SK-N-SH (cell line): ENCODE results near the gene CSRP3. TPM values are rescaled to one million over a fixed set of nuclear protein-coding genes. Genes with fewer than 3 reads are reported as not detected.

Experiments
- CTCF ChIA-PET: fragments of 300-600, 350-600 bp; formaldehyde crosslinking; extraction: SDS; loops from one replicate; lab custom pipeline; 2021; lab: Yijun Ruan, JAX
- POLR2A ChIA-PET: fragments of 350-600 bp; sonication (Branson Sonifier 250); formaldehyde crosslinking; extraction: SDS; loops from one replicate; lab custom pipeline; 2020; ENCODE audit warnings: antibody characterized with exemption, inconsistent platforms; lab: Yijun Ruan, JAX
- DNase-seq: peaks from one replicate; pipeline ENCODE4 v3.0.0; 2012
- H2AFZ ChIP-seq: fragments of 200-600 bp; sonication (generic); 2 replicates; pipeline ENCODE4 v1.8.1; 2016; ENCODE audit warnings: antibody characterized with exemption, mild to moderate bottlenecking, low read depth
- H3F3A ChIP-seq: fragments of 200-600 bp; sonication (generic); replicated peaks from 2 replicates; pipeline ENCODE3; 2016; ENCODE audit warnings: antibody characterized with exemption, mild to moderate bottlenecking; ENCODE audit not compliant: insufficient read depth
- H3K27ac ChIP-seq, 2 experiments: fragments of 200-500 bp in 1 of 2; fragments of 200-600 bp in 1 of 2; sonication (Bioruptor generic) in 1 of 2; sonication (generic), shearing (Covaris generic) in 1 of 2; 2 replicates each; pipeline versions ENCODE4 v1.5.1 to v1.6.1; 2014 to 2016; ENCODE audit warnings: low read depth in 2 of 2, inconsistent platforms in 1 of 2, low read length in 1 of 2, mild to moderate bottlenecking in 1 of 2, mixed read lengths in 1 of 2
- H3K27me3 ChIP-seq: fragments of 200-600 bp; sonication (generic), shearing (Covaris generic); 2 replicates; pipeline ENCODE4 v1.6.1; 2016; ENCODE audit warnings: mixed run types; ENCODE audit not compliant: insufficient read depth
- H3K36me3 ChIP-seq, 2 experiments: fragments of 200-500 bp in 1 of 2; fragments of 200-600 bp in 1 of 2; sonication (Bioruptor generic) in 1 of 2; sonication (generic) in 1 of 2; replicated peaks in 1 of 2; 2 replicates each; pipeline versions ENCODE3 to v1.5.1; 2014 to 2016; ENCODE audit warnings: low read length in 1 of 2, mild to moderate bottlenecking in 1 of 2; ENCODE audit not compliant: insufficient read depth in 2 of 2, control insufficient read depth in 1 of 2
- H3K4me1 ChIP-seq, 2 experiments: fragments of 200-500 bp in 1 of 2; fragments of 200-600 bp in 1 of 2; sonication (Bioruptor generic) in 1 of 2; sonication (generic), shearing (Covaris generic) in 1 of 2; 2 replicates each; pipeline versions ENCODE4 v1.5.1 to v1.6.1; 2014 to 2016; ENCODE audit warnings: low read depth in 1 of 2, low read length in 1 of 2, mixed run types in 1 of 2; ENCODE audit not compliant: insufficient read depth in 2 of 2, control insufficient read depth in 1 of 2
- H3K4me2 ChIP-seq: fragments of 200-600 bp; sonication (generic), shearing (Covaris generic); 2 replicates; pipeline ENCODE4 v1.6.1; 2017; ENCODE audit warnings: mixed run types
- H3K4me3 ChIP-seq, 2 experiments: fragments of 200-500 bp in 1 of 2; fragments of 200-600 bp in 1 of 2; sonication (Bioruptor generic) in 1 of 2; sonication (generic), shearing (Covaris generic) in 1 of 2; 2 replicates each; pipeline versions ENCODE4 v1.5.1 to v1.8.1; 2014 to 2016; ENCODE audit warnings: low read depth in 2 of 2, inconsistent platforms in 1 of 2, low read length in 1 of 2, mild to moderate bottlenecking in 1 of 2, mixed read lengths in 1 of 2, moderate library complexity in 1 of 2
- H3K79me2 ChIP-seq: fragments of 200-600 bp; sonication (generic); 2 replicates; pipeline ENCODE4 v1.8.1; 2017; ENCODE audit warnings: mild to moderate bottlenecking; ENCODE audit not compliant: insufficient read depth
- H3K9ac ChIP-seq: fragments of 200-600 bp; sonication (generic); 2 replicates; pipeline ENCODE4 v1.6.1; 2017; ENCODE audit warnings: mixed run types
- H3K9me2 ChIP-seq: fragments of 200-600 bp; sonication (generic); 2 replicates; pipeline ENCODE4 v1.6.1; 2017; ENCODE audit warnings: mixed run types
- H3K9me3 ChIP-seq: fragments of 200-600 bp; sonication (generic); 2 replicates; pipeline ENCODE4 v1.6.1; 2017; ENCODE audit warnings: mixed run types, mild to moderate bottlenecking, moderate library complexity
- H4K20me1 ChIP-seq: fragments of 200-600 bp; sonication (generic); 2 replicates; pipeline ENCODE4 v1.6.1; 2017; ENCODE audit warnings: mild to moderate bottlenecking, mixed run types; ENCODE audit not compliant: insufficient read depth
- CTCF ChIP-seq: fragments of 200-600 bp; sonication (generic); IDR thresholded peaks from 2 replicates; pipeline ENCODE4 v1.6.1; 2017; ENCODE audit warnings: antibody characterized with exemption, mild to moderate bottlenecking, moderate library complexity
- ELF1 ChIP-seq: IDR thresholded peaks from 2 replicates; pipeline ENCODE4 v1.4.0; 2012
- EP300 ChIP-seq, 2 experiments: IDR thresholded peaks; 2 replicates each; pipeline versions ENCODE4 v1.4.0 to v1.6.1; 2012; ENCODE audit warnings: borderline replicate concordance in 1 of 2, low read depth in 1 of 2, low read length in 1 of 2
- EZH2phosphoT487 ChIP-seq: fragments of 200-600 bp; sonication (generic); IDR thresholded peaks from 2 replicates; pipeline ENCODE4 v1.6.1; 2017; ENCODE audit warnings: low read depth, mixed run types, mild to moderate bottlenecking, antibody characterized with exemption, moderate library complexity, borderline replicate concordance
- FOXJ3 ChIP-seq: sonication (generic); formaldehyde crosslinking; IDR thresholded peaks from 2 replicates; pipeline ENCODE4 v1.5.1; 2020; ENCODE audit warnings: mild to moderate bottlenecking, missing genetic modification reagents
- FOXM1 ChIP-seq: IDR thresholded peaks from 2 replicates; pipeline ENCODE4 v1.4.0; 2012; ENCODE audit warnings: low read depth, mild to moderate bottlenecking
- GABPA ChIP-seq: IDR thresholded peaks from 2 replicates; pipeline ENCODE4 v1.4.0; 2012; ENCODE audit warnings: low read depth, mild to moderate bottlenecking
- GATA2 ChIP-seq: sonication (generic); formaldehyde crosslinking; IDR thresholded peaks from 2 replicates; pipeline ENCODE4 v1.5.0; 2020; ENCODE audit warnings: mild to moderate bottlenecking, missing genetic modification reagents
- JUND ChIP-seq: IDR thresholded peaks from 2 replicates; pipeline ENCODE4 v1.4.0; 2012
- MAX ChIP-seq: IDR thresholded peaks from 2 replicates; pipeline ENCODE4 v1.4.0; 2012; ENCODE audit warnings: low read depth
- MEF2A ChIP-seq: IDR thresholded peaks from 2 replicates; pipeline ENCODE4 v1.4.0; 2012; ENCODE audit warnings: low read depth, borderline replicate concordance
- MXI1 ChIP-seq: IDR thresholded peaks from 2 replicates; pipeline ENCODE4 v1.6.1; 2012; ENCODE audit warnings: mild to moderate bottlenecking, low read depth, low read length, improper control_type of control experiment
- NFIC ChIP-seq: IDR thresholded peaks from 2 replicates; pipeline ENCODE4 v1.4.0; 2012; ENCODE audit warnings: borderline replicate concordance
- POLR2AphosphoS5 ChIP-seq: IDR thresholded peaks from 2 replicates; pipeline ENCODE4 v1.6.1; 2012; ENCODE audit warnings: low read depth, low read length
- RAD21 ChIP-seq: IDR thresholded peaks from 2 replicates; pipeline ENCODE4 v1.6.1; 2012; ENCODE audit warnings: mild to moderate bottlenecking, low read length
- RXRA ChIP-seq: IDR thresholded peaks from 2 replicates; pipeline ENCODE4 v1.4.0; 2012; ENCODE audit warnings: low read depth, mild to moderate bottlenecking, borderline replicate concordance
- SIN3A ChIP-seq: IDR thresholded peaks from 2 replicates; pipeline ENCODE4 v1.6.1; 2012; ENCODE audit warnings: low read depth, mild to moderate bottlenecking, low read length, moderate library complexity, borderline replicate concordance
- USF1 ChIP-seq: IDR thresholded peaks from 2 replicates; pipeline ENCODE4 v1.4.0; 2012; ENCODE audit warnings: low read depth, borderline replicate concordance
- USF2 ChIP-seq: fragments of 150-350 bp; IDR thresholded peaks from 2 replicates; pipeline ENCODE4 v1.6.1; 2017; ENCODE audit warnings: antibody characterized with exemption, low read length, low read depth, borderline replicate concordance
- YY1 ChIP-seq: IDR thresholded peaks from 2 replicates; pipeline ENCODE4 v1.4.0; 2012; ENCODE audit warnings: low read depth, mild to moderate bottlenecking
- WGBS: methylation state at CpG from one replicate; pipeline ENCODE4 v1.1.6; 2017; ENCODE audit warnings: low lambda C conversion rate; 5-methylcytosine and 5-hydroxymethylcytosine counted together
- polyA plus RNA-seq, 3 experiments: library from polyadenylated mRNA; depleted of rRNA; stranded (reverse); fragments of >200 nt; gene quantifications; 2 replicates each; pipeline ENCODE4 v1.2.3, GENCODE V29; 2012
- TF ChIP-seq, protein P1 (sequence below): IDR thresholded peaks from 2 replicates; pipeline ENCODE4 v1.6.1; 2012; ENCODE audit warnings: mild to moderate bottlenecking, low read depth, low read length, moderate library complexity

CSRP3 gene
- polyA plus RNA-seq, 1 of the 3 experiments (the other 2 are of a cell fraction): not detected

- H3K27me3 ChIP-seq: no peaks in the 10 kb centered on the region
- no peak overlapping the region for H3K4me3 ChIP-seq
- WGBS: 76% methylated on average over 5 of the region's 5 CpGs
- H3K9ac ChIP-seq: no peak overlapping the region
- H3K9me2 ChIP-seq: no peaks in the 10 kb centered on the region
- no peaks in the 10 kb centered on the region for H4K20me1 ChIP-seq
- peaks cover 0 to 21% of the 10 kb centered on the region in 2 experiments for H3K36me3 ChIP-seq
- POLR2A ChIA-PET: no interaction called here
- H3K27ac ChIP-seq: no peak overlapping the region
- no peak for TF ChIP-seq POLR2AphosphoS5
- no peak for TF ChIP-seq SIN3A
- TF ChIP-seq ELF1: no peak
- TF ChIP-seq JUND: no peak
- TF ChIP-seq, protein P1, sequence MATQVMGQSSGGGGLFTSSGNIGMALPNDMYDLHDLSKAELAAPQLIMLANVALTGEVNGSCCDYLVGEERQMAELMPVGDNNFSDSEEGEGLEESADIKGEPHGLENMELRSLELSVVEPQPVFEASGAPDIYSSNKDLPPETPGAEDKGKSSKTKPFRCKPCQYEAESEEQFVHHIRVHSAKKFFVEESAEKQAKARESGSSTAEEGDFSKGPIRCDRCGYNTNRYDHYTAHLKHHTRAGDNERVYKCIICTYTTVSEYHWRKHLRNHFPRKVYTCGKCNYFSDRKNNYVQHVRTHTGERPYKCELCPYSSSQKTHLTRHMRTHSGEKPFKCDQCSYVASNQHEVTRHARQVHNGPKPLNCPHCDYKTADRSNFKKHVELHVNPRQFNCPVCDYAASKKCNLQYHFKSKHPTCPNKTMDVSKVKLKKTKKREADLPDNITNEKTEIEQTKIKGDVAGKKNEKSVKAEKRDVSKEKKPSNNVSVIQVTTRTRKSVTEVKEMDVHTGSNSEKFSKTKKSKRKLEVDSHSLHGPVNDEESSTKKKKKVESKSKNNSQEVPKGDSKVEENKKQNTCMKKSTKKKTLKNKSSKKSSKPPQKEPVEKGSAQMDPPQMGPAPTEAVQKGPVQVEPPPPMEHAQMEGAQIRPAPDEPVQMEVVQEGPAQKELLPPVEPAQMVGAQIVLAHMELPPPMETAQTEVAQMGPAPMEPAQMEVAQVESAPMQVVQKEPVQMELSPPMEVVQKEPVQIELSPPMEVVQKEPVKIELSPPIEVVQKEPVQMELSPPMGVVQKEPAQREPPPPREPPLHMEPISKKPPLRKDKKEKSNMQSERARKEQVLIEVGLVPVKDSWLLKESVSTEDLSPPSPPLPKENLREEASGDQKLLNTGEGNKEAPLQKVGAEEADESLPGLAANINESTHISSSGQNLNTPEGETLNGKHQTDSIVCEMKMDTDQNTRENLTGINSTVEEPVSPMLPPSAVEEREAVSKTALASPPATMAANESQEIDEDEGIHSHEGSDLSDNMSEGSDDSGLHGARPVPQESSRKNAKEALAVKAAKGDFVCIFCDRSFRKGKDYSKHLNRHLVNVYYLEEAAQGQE: no peak
- TF ChIP-seq FOXM1: no peak
- TF ChIP-seq GABPA: no peak
- no peak for TF ChIP-seq MEF2A
- no peak for TF ChIP-seq EZH2phosphoT487
- no peak for TF ChIP-seq EP300 (IDR thresholded peaks at IDR 0.05; ENCODE audit: borderline replicate concordance in 1 of 2, low read depth in 1 of 2, low read length in 1 of 2)
- TF ChIP-seq FOXJ3 (CRISPR knock-in tag): no peak
- no peak for TF ChIP-seq USF1
- no peak for TF ChIP-seq NFIC
- no peak for TF ChIP-seq MXI1
- peaks cover 0 to 9% of the 10 kb centered on the region in 2 experiments; a peak in 2 of 4 replicates for H3K4me1 ChIP-seq
- no peak for DNase-seq
- CTCF ChIA-PET: interaction anchor here (1.1 to 2.1 kb wide), 3 partner anchors 161 to 167 kb away, joined by 4 to 7 read pairs (median 6); no protein-coding TSS in a partner anchor
- H3K79me2 ChIP-seq: no peaks in the 10 kb centered on the region; the same call in none of the 2 replicates
- H3K9me3 ChIP-seq: no peaks in the 10 kb centered on the region
- H3F3A ChIP-seq: no peaks in the 10 kb centered on the region
- no peak overlapping the region for H3K4me2 ChIP-seq
- H2AFZ ChIP-seq: no peak overlapping the region
These were observed 36.0 kb upstream of the CSRP3 start for GRCh38 chr11:19237813-19238212.

DNA sequence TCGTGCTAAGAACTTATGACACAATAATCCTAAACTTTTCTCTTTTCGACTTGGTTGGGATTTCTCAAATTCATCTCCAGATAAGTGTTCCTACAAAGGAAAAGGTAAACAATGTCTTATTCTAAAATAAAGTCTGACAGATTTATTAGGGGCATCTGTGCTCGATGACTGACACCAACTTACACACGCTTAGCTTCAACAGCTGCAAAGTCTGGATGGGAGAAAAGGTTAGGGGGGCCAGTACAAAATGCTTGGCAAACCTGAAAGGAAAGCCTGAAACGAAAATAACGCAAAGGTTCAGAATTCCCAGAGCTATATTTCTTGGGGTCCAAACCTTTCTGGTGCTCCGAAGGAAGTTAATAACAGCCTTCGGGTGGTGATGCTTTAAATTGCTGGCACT is 35.6 kb upstream of the CSRP3 start:
- peaks cover 0 to 9% of the 10 kb centered on the region in 2 experiments; a peak in 3 of 4 replicates for H3K4me1 ChIP-seq
- DNase-seq: no peak
- POLR2A ChIA-PET: no interaction called here
- H3K79me2 ChIP-seq: no peaks in the 10 kb centered on the region; the same call in none of the 2 replicates
- no peak overlapping the region for H3K27ac ChIP-seq
- TF ChIP-seq ELF1 (no peak), GATA2 (no peak), MEF2A (no peak), CTCF (no peak), USF2 (no peak), RXRA (no peak), RAD21 (no peak), MAX (no peak), YY1 (no peak), NFIC (no peak)
- TF ChIP-seq, all 33 proteins: peak for 0
- Histone ChIP-seq H4K20me1 (no peaks in the 10 kb centered on the region), H2AFZ (no peak overlapping the region), H3K36me3 (peaks cover 0 to 21% of the 10 kb centered on the region in 2 experiments), H3K27me3 (no peaks in the 10 kb centered on the region), H3K4me3 (no peak overlapping the region), H3K9ac (no peak overlapping the region), H3K4me2 (no peak overlapping the region), H3F3A (no peaks in the 10 kb centered on the region), H3K9me3 (no peaks in the 10 kb centered on the region), H3K9me2 (no peaks in the 10 kb centered on the region)
- WGBS: 95% methylated on average over 8 of the region's 8 CpGs
- CTCF ChIA-PET: interaction anchor here (1.1 to 1.7 kb wide), 2 partner anchors 160 to 166 kb away, joined by 4 to 6 read pairs; no protein-coding TSS in a partner anchor
